Measurements from ENCODE around the gene ATRIP.

DNA sequence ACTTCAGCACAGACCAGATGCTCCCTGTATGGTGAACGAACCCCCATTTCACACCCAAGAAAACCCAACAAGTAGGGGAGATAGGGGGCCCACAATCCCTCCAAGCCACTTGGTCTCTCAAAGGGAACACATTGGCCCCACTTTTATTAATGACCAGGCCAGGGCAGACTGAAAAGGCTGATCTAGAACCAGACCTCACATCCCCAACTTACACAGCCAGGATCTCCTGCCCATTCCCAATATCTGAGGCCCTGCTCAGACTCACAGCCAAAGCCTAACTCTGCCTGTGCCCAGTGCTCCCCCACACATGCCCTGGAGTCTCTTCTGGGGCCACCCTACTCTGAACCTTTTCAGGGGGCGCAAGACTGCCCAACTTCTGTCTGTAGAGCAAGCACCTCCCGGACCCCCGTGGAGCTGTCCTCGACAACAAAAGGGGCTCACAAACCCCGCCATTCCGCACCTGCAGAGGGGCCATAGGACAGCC lies 18.4 kb upstream of the ATRIP start:
- TF ChIP-seq, protein P1, sequence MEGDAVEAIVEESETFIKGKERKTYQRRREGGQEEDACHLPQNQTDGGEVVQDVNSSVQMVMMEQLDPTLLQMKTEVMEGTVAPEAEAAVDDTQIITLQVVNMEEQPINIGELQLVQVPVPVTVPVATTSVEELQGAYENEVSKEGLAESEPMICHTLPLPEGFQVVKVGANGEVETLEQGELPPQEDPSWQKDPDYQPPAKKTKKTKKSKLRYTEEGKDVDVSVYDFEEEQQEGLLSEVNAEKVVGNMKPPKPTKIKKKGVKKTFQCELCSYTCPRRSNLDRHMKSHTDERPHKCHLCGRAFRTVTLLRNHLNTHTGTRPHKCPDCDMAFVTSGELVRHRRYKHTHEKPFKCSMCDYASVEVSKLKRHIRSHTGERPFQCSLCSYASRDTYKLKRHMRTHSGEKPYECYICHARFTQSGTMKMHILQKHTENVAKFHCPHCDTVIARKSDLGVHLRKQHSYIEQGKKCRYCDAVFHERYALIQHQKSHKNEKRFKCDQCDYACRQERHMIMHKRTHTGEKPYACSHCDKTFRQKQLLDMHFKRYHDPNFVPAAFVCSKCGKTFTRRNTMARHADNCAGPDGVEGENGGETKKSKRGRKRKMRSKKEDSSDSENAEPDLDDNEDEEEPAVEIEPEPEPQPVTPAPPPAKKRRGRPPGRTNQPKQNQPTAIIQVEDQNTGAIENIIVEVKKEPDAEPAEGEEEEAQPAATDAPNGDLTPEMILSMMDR (IDR thresholded peaks at IDR 0.05), result no peak
- TF ChIP-seq POLR2A (IDR thresholded peaks at IDR 0.05), result no peak

All from heart left ventricle (tissue), 13 donors.